K562 (cell line): ENCODE data around the gene DNAJC11. TPM values are rescaled to one million over a fixed set of nuclear protein-coding genes. Genes with fewer than 3 reads are reported as not detected.

Experiments used
- ATAC-seq: fragments of 200-7000 bp; cut with Tn5 transposase; 3 replicates; pipeline ENCODE4 v1.9.1; 2020; ENCODE audit warnings: moderate library complexity
- BruUV-seq: library from RNA; stranded (reverse); fragments of 400-500 nt; replicated peaks from 2 replicates; lab custom pipeline; 2021; lab: Mats Ljungman, UMichigan
- CTCF ChIA-PET: fragments of 300-600 bp; formaldehyde crosslinking; extraction: SDS; loops from one replicate; lab custom pipeline; 2021; ENCODE audit warnings: low intra/inter-chr PET ratio; lab: Yijun Ruan, JAX
- POLR2A ChIA-PET: fragments of 300-600, 350-650 bp; sonication (Branson Sonifier 250); formaldehyde crosslinking; extraction: SDS; loops from one replicate; lab custom pipeline; 2021; ENCODE audit warnings: antibody characterized with exemption, inconsistent platforms; lab: Yijun Ruan, JAX
- DNase-seq, 4 experiments: peaks; one replicate each; pipeline versions ENCODE4 v3.0.0 to v3.0.0-alpha.2; 2011 to 2018; ENCODE audit warnings: low spot score in 3 of 4, mixed read lengths in 3 of 4; ENCODE audit errors: extremely low read depth in 1 of 4
- FAIRE-seq: peaks from 2 replicates; lab custom pipeline; 2011; peaks lifted over from hg19 to GRCh38; lab: Jason Lieb, UNC
- H2AFZ ChIP-seq: 2 replicates; pipeline ENCODE4 v1.6.0; 2011; ENCODE audit warnings: low read depth, low read length, control low read depth, inconsistent platforms
- H3K27ac ChIP-seq: fragments of 200-600 bp; 3 replicates; pipeline ENCODE4 v1.8.0; 2011; ENCODE audit warnings: low read depth, mild to moderate bottlenecking, control low read depth, inconsistent platforms, low read length, moderate library complexity, mixed read lengths; ENCODE audit errors: extremely low read depth
- H3K27me3 ChIP-seq, 2 experiments: fragments of 300-600 bp in 1 of 2; 2 replicates in 1 of 2; 3 replicates in 1 of 2; pipeline versions ENCODE4 v1.6.0 to v1.8.0; 2011; ENCODE audit warnings: inconsistent platforms in 2 of 2, low read length in 2 of 2, mild to moderate bottlenecking in 1 of 2, mixed read lengths in 1 of 2, moderate library complexity in 1 of 2; ENCODE audit not compliant: control insufficient read depth in 2 of 2, insufficient read depth in 2 of 2
- H3K36me3 ChIP-seq: fragments of 300-600 bp; 3 replicates; pipeline ENCODE4 v1.8.0; 2011; ENCODE audit warnings: mild to moderate bottlenecking, low read length, inconsistent platforms; ENCODE audit not compliant: control insufficient read depth, insufficient read depth
- H3K4me1 ChIP-seq, 2 experiments: fragments of 200-600 bp in 1 of 2; replicated peaks in 1 of 2; 2 replicates in 1 of 2; 3 replicates in 1 of 2; pipeline versions ENCODE4 v1.5.1 to v1.8.0; 2011; ENCODE audit warnings: inconsistent platforms in 2 of 2, low read length in 2 of 2, mild to moderate bottlenecking in 1 of 2, mixed read lengths in 1 of 2, moderate library complexity in 1 of 2; ENCODE audit not compliant: control insufficient read depth in 2 of 2, insufficient read depth in 2 of 2
- H3K4me2 ChIP-seq: 2 replicates; pipeline ENCODE4 v1.6.1; 2011; ENCODE audit warnings: low read length, control low read depth, inconsistent platforms, mixed read lengths; ENCODE audit not compliant: insufficient read depth
- H3K4me3 ChIP-seq: fragments of 200-600 bp; sonication (generic), shearing (Covaris generic); 2 replicates; pipeline ENCODE4 v1.5.1; 2016; ENCODE audit warnings: control low read depth, inconsistent platforms
- H3K79me2 ChIP-seq: fragments of 200-600 bp; 3 replicates; pipeline ENCODE4 v1.8.0; 2011; ENCODE audit warnings: low read length, inconsistent platforms; ENCODE audit not compliant: control insufficient read depth, insufficient read depth
- H3K9ac ChIP-seq, 2 experiments: 2 replicates each; pipeline versions ENCODE4 v1.6.0 to v1.6.1; 2011; ENCODE audit warnings: low read depth in 2 of 2, low read length in 2 of 2, control low read depth in 1 of 2, inconsistent platforms in 1 of 2, mild to moderate bottlenecking in 1 of 2, mixed read lengths in 1 of 2; ENCODE audit not compliant: insufficient read depth in 1 of 2
- H3K9me1 ChIP-seq: one replicate; pipeline ENCODE4 v1.6.0; 2011; ENCODE audit warnings: inconsistent platforms, mild to moderate bottlenecking, low read length, moderate library complexity; ENCODE audit not compliant: control insufficient read depth, insufficient read depth
- H3K9me3 ChIP-seq: replicated peaks from 2 replicates; pipeline ENCODE4 v1.5.1; 2011; ENCODE audit warnings: low read depth, low read length, inconsistent platforms; ENCODE audit not compliant: control insufficient read depth, insufficient read depth
- H4K20me1 ChIP-seq: replicated peaks from 2 replicates; pipeline ENCODE4 v1.6.1; 2011; ENCODE audit warnings: low read length, inconsistent platforms, mixed read lengths; ENCODE audit not compliant: control insufficient read depth, insufficient read depth
- CREB1 ChIP-seq, 2 experiments: sonication (generic) in 1 of 2; formaldehyde crosslinking in 1 of 2; IDR thresholded peaks; 2 replicates each; pipeline versions ENCODE4 v1.6.1 to v1.8.0; 2012 to 2022; ENCODE audit warnings: inconsistent platforms in 1 of 2, mild to moderate bottlenecking in 1 of 2, missing genetic modification reagents in 1 of 2, moderate library complexity in 1 of 2
- KAT8 ChIP-seq: fragments of 450-650 bp; IDR thresholded peaks from 2 replicates; pipeline ENCODE4 v1.6.1; 2016; ENCODE audit warnings: low read depth, mild to moderate bottlenecking
- MXI1 ChIP-seq: IDR thresholded peaks from 2 replicates; pipeline ENCODE4 v1.6.1; 2011; ENCODE audit warnings: low read depth, mild to moderate bottlenecking, improper control_type of control experiment, low read length
- POLR2A ChIP-seq: fragments of 450-650 bp; conservative IDR thresholded peaks from 2 replicates; pipeline ENCODE4 v1.6.1; 2016
- TEAD2 ChIP-seq: fragments of 450-650 bp; IDR thresholded peaks from 2 replicates; pipeline ENCODE4 v1.6.1; 2016; ENCODE audit warnings: missing genetic modification characterization, control low read depth, missing compliant biosample characterization
- ZNF274 ChIP-seq: IDR thresholded peaks from 2 replicates; pipeline ENCODE4 v1.6.1; 2011; ENCODE audit warnings: low read depth, mild to moderate bottlenecking, low read length, moderate library complexity, borderline replicate concordance
- ZNF347 ChIP-seq: fragments of 450-650 bp; formaldehyde crosslinking; IDR thresholded peaks from 2 replicates; pipeline ENCODE4 v1.4.0; 2020; ENCODE audit warnings: low read depth, mild to moderate bottlenecking, moderate library complexity
- ZNF445 ChIP-seq: fragments of 250-450 bp; sonication (Bioruptor Pico); IDR thresholded peaks from 2 replicates; pipeline ENCODE4 v1.4.0; 2020; ENCODE audit warnings: low read depth, mild to moderate bottlenecking, moderate library complexity
- WGBS: fragments of 100-300 bp; shearing (Covaris generic); methylation state at CpG from one replicate; pipeline ENCODE4 v1.1.6; 2016; ENCODE audit warnings: low coverage, mixed read lengths; ENCODE audit not compliant: insufficient coverage; ENCODE audit errors: missing lambda C conversion rate; 5-methylcytosine and 5-hydroxymethylcytosine counted together
- in situ Hi-C: fragments of 300-500 bp; cut with MboI; formaldehyde crosslinking; loops from 4 replicates; pipeline ENCODE4 v1.15.0; 2018; ENCODE audit warnings: inconsistent platforms, mixed read lengths
- intact Hi-C: fragments of 100-400 bp; cut with micrococcal nuclease; formaldehyde crosslinking; loops from 2 replicates; pipeline ENCODE4 v1.14.2; 2022
- polyA plus RNA-seq, 8 experiments: library from polyadenylated mRNA; depleted of rRNA in 4 of 8; stranded (reverse) in 5 of 8; unstranded in 3 of 8; fragments of >200 nt; fragmentation: Nextera tagmentation in 2 of 8; fragmentation: Illumina TruSeq in 1 of 8; extraction: Ambion mirVana in 2 of 8; extraction: Trizol in 1 of 8; gene quantifications; 2 replicates each; pipeline versions ENCODE4 v1.2.1 to v1.2.3, GENCODE V29; 2011 to 2014; ENCODE audit warnings: inconsistent platforms in 1 of 8, missing spikeins in 1 of 8
- total RNA-seq, 7 experiments: library from RNA; depleted of rRNA in 6 of 7; stranded (reverse); fragments of >200 nt in 6 of 7; fragmentation: Illumina TruSeq in 2 of 7; extraction: Trizol in 2 of 7; gene quantifications; 2 replicates each; pipeline versions ENCODE4 v1.2.1 to v1.2.3, GENCODE V29; 2011 to 2021; ENCODE audit warnings: low replicate concordance in 1 of 7
- TF ChIP-seq, protein P1 (sequence below): sonication (generic); formaldehyde crosslinking; IDR thresholded peaks from 2 replicates; pipeline ENCODE4 v1.8.0; 2022; ENCODE audit warnings: missing genetic modification reagents, mild to moderate bottlenecking, borderline replicate concordance
- TF ChIP-seq, protein P2 (sequence below): sonication (generic); formaldehyde crosslinking; IDR thresholded peaks from 2 replicates; pipeline ENCODE4 v1.8.0; 2023; ENCODE audit warnings: missing genetic modification reagents, mild to moderate bottlenecking, borderline replicate concordance
- TF ChIP-seq, protein P3 (sequence below): fragments of 450-650 bp; IDR thresholded peaks from 2 replicates; pipeline ENCODE4 v1.6.1; 2016; ENCODE audit warnings: low read depth, mild to moderate bottlenecking, moderate library complexity

Gene DNAJC11
- total and polyA plus RNA-seq, 9 of the 15 experiments (the other 6 are each of a cell fraction or from before 2014, with no cell fraction given) = 14.1 to 123 (median 76.6) TPM

DNA sequence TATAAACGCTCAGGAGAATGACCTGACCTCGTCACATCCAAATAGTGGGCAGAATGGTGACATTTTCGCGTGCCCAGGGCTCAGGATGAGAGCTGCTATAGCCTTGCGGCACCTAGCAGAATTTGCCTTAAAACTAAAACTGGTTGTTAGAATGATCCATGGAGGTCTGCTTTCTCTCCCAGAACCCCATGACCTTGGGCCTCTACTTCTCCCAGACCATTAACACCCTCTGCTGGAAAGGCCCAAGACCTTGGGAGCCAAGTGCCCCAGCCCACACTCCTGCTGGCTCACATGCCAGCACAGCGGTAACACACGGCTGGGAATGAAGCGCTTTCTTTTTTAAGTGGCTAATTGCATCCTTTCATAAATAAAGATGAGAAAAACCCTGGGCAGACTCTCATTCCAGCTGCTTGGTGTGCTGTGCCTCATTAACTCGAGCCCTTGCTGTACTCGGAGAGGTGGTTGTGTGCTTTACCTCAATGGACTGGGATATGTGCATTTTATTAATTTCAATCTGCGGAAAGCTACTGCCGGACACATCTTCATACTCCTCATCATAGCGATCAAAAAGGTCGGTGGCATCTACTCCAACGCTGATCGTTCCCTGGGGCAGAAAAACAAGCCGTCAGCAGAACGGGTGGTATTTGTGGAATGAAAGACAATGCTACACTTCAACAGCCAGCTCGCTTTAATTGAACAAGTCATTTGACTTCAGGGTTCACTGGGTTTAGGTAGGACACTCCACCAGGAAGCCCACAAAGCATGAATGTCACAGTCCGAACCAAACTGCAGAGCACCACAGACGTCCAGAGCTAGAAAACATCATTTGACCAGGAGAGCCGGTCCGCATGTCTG lies 48.0 kb downstream of the DNAJC11 start:
- WGBS = 95% methylated on average over 23 of the region's 23 CpGs
- no peaks in the 10 kb centered on the region for H3K9me3 ChIP-seq
- H3K4me3 ChIP-seq = no peak overlapping the region
- POLR2A ChIA-PET = interaction anchor here (0.9 to 1.6 kb wide), 4 partner anchors 10 to 14 kb away, joined by 3 to 4 read pairs (median 3); no protein-coding TSS in a partner anchor
- H3K79me2 ChIP-seq = no peaks in the 10 kb centered on the region; the same call in 1 of the 3 replicates
- no peak for ATAC-seq
- no peaks in the 10 kb centered on the region for H4K20me1 ChIP-seq
- H3K4me2 ChIP-seq = no peak overlapping the region
- intact Hi-C loops = no loop called here
- BruUV-seq = no TSS peak
- no peak overlapping the region for H2AFZ ChIP-seq
- FAIRE-seq = no peak
- peaks cover 77% of the 10 kb centered on the region for H3K36me3 ChIP-seq
- no peak overlapping the region for H3K9ac ChIP-seq
- CTCF ChIA-PET = no interaction called here
- H3K27ac ChIP-seq = no peak overlapping the region
- TF ChIP-seq, protein P1, sequence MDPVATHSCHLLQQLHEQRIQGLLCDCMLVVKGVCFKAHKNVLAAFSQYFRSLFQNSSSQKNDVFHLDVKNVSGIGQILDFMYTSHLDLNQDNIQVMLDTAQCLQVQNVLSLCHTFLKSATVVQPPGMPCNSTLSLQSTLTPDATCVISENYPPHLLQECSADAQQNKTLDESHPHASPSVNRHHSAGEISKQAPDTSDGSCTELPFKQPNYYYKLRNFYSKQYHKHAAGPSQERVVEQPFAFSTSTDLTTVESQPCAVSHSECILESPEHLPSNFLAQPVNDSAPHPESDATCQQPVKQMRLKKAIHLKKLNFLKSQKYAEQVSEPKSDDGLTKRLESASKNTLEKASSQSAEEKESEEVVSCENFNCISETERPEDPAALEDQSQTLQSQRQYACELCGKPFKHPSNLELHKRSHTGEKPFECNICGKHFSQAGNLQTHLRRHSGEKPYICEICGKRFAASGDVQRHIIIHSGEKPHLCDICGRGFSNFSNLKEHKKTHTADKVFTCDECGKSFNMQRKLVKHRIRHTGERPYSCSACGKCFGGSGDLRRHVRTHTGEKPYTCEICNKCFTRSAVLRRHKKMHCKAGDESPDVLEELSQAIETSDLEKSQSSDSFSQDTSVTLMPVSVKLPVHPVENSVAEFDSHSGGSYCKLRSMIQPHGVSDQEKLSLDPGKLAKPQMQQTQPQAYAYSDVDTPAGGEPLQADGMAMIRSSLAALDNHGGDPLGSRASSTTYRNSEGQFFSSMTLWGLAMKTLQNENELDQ (CRISPR knock-in tag) = no peak
- TF ChIP-seq KAT8 = no peak
- TF ChIP-seq, protein P2, sequence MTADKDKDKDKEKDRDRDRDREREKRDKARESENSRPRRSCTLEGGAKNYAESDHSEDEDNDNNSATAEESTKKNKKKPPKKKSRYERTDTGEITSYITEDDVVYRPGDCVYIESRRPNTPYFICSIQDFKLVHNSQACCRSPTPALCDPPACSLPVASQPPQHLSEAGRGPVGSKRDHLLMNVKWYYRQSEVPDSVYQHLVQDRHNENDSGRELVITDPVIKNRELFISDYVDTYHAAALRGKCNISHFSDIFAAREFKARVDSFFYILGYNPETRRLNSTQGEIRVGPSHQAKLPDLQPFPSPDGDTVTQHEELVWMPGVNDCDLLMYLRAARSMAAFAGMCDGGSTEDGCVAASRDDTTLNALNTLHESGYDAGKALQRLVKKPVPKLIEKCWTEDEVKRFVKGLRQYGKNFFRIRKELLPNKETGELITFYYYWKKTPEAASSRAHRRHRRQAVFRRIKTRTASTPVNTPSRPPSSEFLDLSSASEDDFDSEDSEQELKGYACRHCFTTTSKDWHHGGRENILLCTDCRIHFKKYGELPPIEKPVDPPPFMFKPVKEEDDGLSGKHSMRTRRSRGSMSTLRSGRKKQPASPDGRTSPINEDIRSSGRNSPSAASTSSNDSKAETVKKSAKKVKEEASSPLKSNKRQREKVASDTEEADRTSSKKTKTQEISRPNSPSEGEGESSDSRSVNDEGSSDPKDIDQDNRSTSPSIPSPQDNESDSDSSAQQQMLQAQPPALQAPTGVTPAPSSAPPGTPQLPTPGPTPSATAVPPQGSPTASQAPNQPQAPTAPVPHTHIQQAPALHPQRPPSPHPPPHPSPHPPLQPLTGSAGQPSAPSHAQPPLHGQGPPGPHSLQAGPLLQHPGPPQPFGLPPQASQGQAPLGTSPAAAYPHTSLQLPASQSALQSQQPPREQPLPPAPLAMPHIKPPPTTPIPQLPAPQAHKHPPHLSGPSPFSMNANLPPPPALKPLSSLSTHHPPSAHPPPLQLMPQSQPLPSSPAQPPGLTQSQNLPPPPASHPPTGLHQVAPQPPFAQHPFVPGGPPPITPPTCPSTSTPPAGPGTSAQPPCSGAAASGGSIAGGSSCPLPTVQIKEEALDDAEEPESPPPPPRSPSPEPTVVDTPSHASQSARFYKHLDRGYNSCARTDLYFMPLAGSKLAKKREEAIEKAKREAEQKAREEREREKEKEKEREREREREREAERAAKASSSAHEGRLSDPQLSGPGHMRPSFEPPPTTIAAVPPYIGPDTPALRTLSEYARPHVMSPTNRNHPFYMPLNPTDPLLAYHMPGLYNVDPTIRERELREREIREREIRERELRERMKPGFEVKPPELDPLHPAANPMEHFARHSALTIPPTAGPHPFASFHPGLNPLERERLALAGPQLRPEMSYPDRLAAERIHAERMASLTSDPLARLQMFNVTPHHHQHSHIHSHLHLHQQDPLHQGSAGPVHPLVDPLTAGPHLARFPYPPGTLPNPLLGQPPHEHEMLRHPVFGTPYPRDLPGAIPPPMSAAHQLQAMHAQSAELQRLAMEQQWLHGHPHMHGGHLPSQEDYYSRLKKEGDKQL = no peak
- TF ChIP-seq, protein P3, sequence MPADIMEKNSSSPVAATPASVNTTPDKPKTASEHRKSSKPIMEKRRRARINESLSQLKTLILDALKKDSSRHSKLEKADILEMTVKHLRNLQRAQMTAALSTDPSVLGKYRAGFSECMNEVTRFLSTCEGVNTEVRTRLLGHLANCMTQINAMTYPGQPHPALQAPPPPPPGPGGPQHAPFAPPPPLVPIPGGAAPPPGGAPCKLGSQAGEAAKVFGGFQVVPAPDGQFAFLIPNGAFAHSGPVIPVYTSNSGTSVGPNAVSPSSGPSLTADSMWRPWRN = no peak
- no peak for TF ChIP-seq ZNF445 (CRISPR knock-in tag)
- no peak for TF ChIP-seq TEAD2 (tag)
- no peak for TF ChIP-seq ZNF347
- TF ChIP-seq MXI1 = no peak
- no peak for TF ChIP-seq POLR2A
- no peak for TF ChIP-seq CREB1 (IDR thresholded peaks at IDR 0.05)
- no peak for TF ChIP-seq CREB1 (CRISPR knock-in tag; IDR thresholded peaks at IDR 0.05)
- TF ChIP-seq ZNF274 = no peak
- no peaks in the 10 kb centered on the region for H3K27me3 ChIP-seq
- H3K9me1 ChIP-seq = peaks cover 2% of the 10 kb centered on the region
- in situ Hi-C loops = no loop called here
- DNase-seq = no peak
- H3K4me1 ChIP-seq = no peaks in the 10 kb centered on the region; a peak in 1 of 5 replicates
